K562 (cell line): ENCODE data around the gene SERPINA3. TPM values are rescaled to one million over a fixed set of nuclear protein-coding genes. Genes with fewer than 3 reads are reported as not detected.
A peak's percentile ranks its signal among the peaks of the same experiment; 100 is the strongest.

Source experiments
- ATAC-seq: fragments of 200-7000 bp; cut with Tn5 transposase; 3 replicates; pipeline ENCODE4 v1.9.1; 2020; ENCODE audit warnings: moderate library complexity
- BruUV-seq: library from RNA; stranded (reverse); fragments of 400-500 nt; replicated peaks from 2 replicates; lab custom pipeline; 2021; lab: Mats Ljungman, UMichigan
- CTCF ChIA-PET: fragments of 300-600 bp; formaldehyde crosslinking; extraction: SDS; loops from one replicate; lab custom pipeline; 2021; ENCODE audit warnings: low intra/inter-chr PET ratio; lab: Yijun Ruan, JAX
- POLR2A ChIA-PET: fragments of 300-600, 350-650 bp; sonication (Branson Sonifier 250); formaldehyde crosslinking; extraction: SDS; loops from one replicate; lab custom pipeline; 2021; ENCODE audit warnings: antibody characterized with exemption, inconsistent platforms; lab: Yijun Ruan, JAX
- DNase-seq, 4 experiments: peaks; one replicate each; pipeline versions ENCODE4 v3.0.0 to v3.0.0-alpha.2; 2011 to 2018; ENCODE audit warnings: low spot score in 3 of 4, mixed read lengths in 3 of 4; ENCODE audit errors: extremely low read depth in 1 of 4
- FAIRE-seq: peaks from 2 replicates; lab custom pipeline; 2011; peaks lifted over from hg19 to GRCh38; lab: Jason Lieb, UNC
- H2AFZ ChIP-seq: 2 replicates; pipeline ENCODE4 v1.6.0; 2011; ENCODE audit warnings: low read depth, low read length, control low read depth, inconsistent platforms
- H3K27ac ChIP-seq: fragments of 200-600 bp; 3 replicates; pipeline ENCODE4 v1.8.0; 2011; ENCODE audit warnings: low read depth, mild to moderate bottlenecking, control low read depth, inconsistent platforms, low read length, moderate library complexity, mixed read lengths; ENCODE audit errors: extremely low read depth
- H3K27me3 ChIP-seq, 2 experiments: fragments of 300-600 bp in 1 of 2; 2 replicates in 1 of 2; 3 replicates in 1 of 2; pipeline versions ENCODE4 v1.6.0 to v1.8.0; 2011; ENCODE audit warnings: inconsistent platforms in 2 of 2, low read length in 2 of 2, mild to moderate bottlenecking in 1 of 2, mixed read lengths in 1 of 2, moderate library complexity in 1 of 2; ENCODE audit not compliant: control insufficient read depth in 2 of 2, insufficient read depth in 2 of 2
- H3K36me3 ChIP-seq: fragments of 300-600 bp; 3 replicates; pipeline ENCODE4 v1.8.0; 2011; ENCODE audit warnings: mild to moderate bottlenecking, low read length, inconsistent platforms; ENCODE audit not compliant: control insufficient read depth, insufficient read depth
- H3K4me1 ChIP-seq, 2 experiments: fragments of 200-600 bp in 1 of 2; replicated peaks in 1 of 2; 2 replicates in 1 of 2; 3 replicates in 1 of 2; pipeline versions ENCODE4 v1.5.1 to v1.8.0; 2011; ENCODE audit warnings: inconsistent platforms in 2 of 2, low read length in 2 of 2, mild to moderate bottlenecking in 1 of 2, mixed read lengths in 1 of 2, moderate library complexity in 1 of 2; ENCODE audit not compliant: control insufficient read depth in 2 of 2, insufficient read depth in 2 of 2
- H3K4me2 ChIP-seq: 2 replicates; pipeline ENCODE4 v1.6.1; 2011; ENCODE audit warnings: low read length, control low read depth, inconsistent platforms, mixed read lengths; ENCODE audit not compliant: insufficient read depth
- H3K4me3 ChIP-seq: fragments of 200-600 bp; sonication (generic), shearing (Covaris generic); 2 replicates; pipeline ENCODE4 v1.5.1; 2016; ENCODE audit warnings: control low read depth, inconsistent platforms
- H3K79me2 ChIP-seq: fragments of 200-600 bp; 3 replicates; pipeline ENCODE4 v1.8.0; 2011; ENCODE audit warnings: low read length, inconsistent platforms; ENCODE audit not compliant: control insufficient read depth, insufficient read depth
- H3K9ac ChIP-seq, 2 experiments: 2 replicates each; pipeline versions ENCODE4 v1.6.0 to v1.6.1; 2011; ENCODE audit warnings: low read depth in 2 of 2, low read length in 2 of 2, control low read depth in 1 of 2, inconsistent platforms in 1 of 2, mild to moderate bottlenecking in 1 of 2, mixed read lengths in 1 of 2; ENCODE audit not compliant: insufficient read depth in 1 of 2
- H3K9me1 ChIP-seq: one replicate; pipeline ENCODE4 v1.6.0; 2011; ENCODE audit warnings: inconsistent platforms, mild to moderate bottlenecking, low read length, moderate library complexity; ENCODE audit not compliant: control insufficient read depth, insufficient read depth
- H3K9me3 ChIP-seq: replicated peaks from 2 replicates; pipeline ENCODE4 v1.5.1; 2011; ENCODE audit warnings: low read depth, low read length, inconsistent platforms; ENCODE audit not compliant: control insufficient read depth, insufficient read depth
- H4K20me1 ChIP-seq: replicated peaks from 2 replicates; pipeline ENCODE4 v1.6.1; 2011; ENCODE audit warnings: low read length, inconsistent platforms, mixed read lengths; ENCODE audit not compliant: control insufficient read depth, insufficient read depth
- ARID2 ChIP-seq: fragments of 450-650 bp; IDR thresholded peaks from 2 replicates; pipeline ENCODE4 v1.6.1; 2017; ENCODE audit warnings: antibody characterized with exemption, mild to moderate bottlenecking
- FOXK2 ChIP-seq, 2 experiments: fragments of 450-650 bp; IDR thresholded peaks in 1 of 2; conservative IDR thresholded peaks in 1 of 2; 2 replicates each; pipeline ENCODE4 v1.6.1; 2016; ENCODE audit warnings: low read depth in 2 of 2, mild to moderate bottlenecking in 1 of 2
- GABPB1 ChIP-seq: sonication (generic); formaldehyde crosslinking; IDR thresholded peaks from 2 replicates; pipeline ENCODE4 v1.8.0; 2022; ENCODE audit warnings: mild to moderate bottlenecking, missing genetic modification reagents
- NFATC3 ChIP-seq: fragments of 450-650 bp; IDR thresholded peaks from 2 replicates; pipeline ENCODE4 v1.6.1; 2017; ENCODE audit warnings: mild to moderate bottlenecking
- ZBTB1 ChIP-seq: sonication (generic); formaldehyde crosslinking; IDR thresholded peaks from 2 replicates; pipeline ENCODE4 v1.8.1; 2023; ENCODE audit warnings: missing genetic modification reagents, low read depth, mild to moderate bottlenecking, borderline replicate concordance
- ZBTB12 ChIP-seq: fragments of 250-450 bp; sonication (Bioruptor Pico); IDR thresholded peaks from 2 replicates; pipeline ENCODE4 v1.4.0; 2020
- ZNF224 ChIP-seq: sonication (generic); formaldehyde crosslinking; IDR thresholded peaks from 2 replicates; pipeline ENCODE4 v1.8.0; 2022; ENCODE audit warnings: mild to moderate bottlenecking, missing genetic modification reagents
- WGBS: fragments of 100-300 bp; shearing (Covaris generic); methylation state at CpG from one replicate; pipeline ENCODE4 v1.1.6; 2016; ENCODE audit warnings: low coverage, mixed read lengths; ENCODE audit not compliant: insufficient coverage; ENCODE audit errors: missing lambda C conversion rate; 5-methylcytosine and 5-hydroxymethylcytosine counted together
- in situ Hi-C: fragments of 300-500 bp; cut with MboI; formaldehyde crosslinking; loops from 4 replicates; pipeline ENCODE4 v1.15.0; 2018; ENCODE audit warnings: inconsistent platforms, mixed read lengths
- intact Hi-C: fragments of 100-400 bp; cut with micrococcal nuclease; formaldehyde crosslinking; loops from 2 replicates; pipeline ENCODE4 v1.14.2; 2022
- polyA plus RNA-seq, 8 experiments: library from polyadenylated mRNA; depleted of rRNA in 4 of 8; stranded (reverse) in 5 of 8; unstranded in 3 of 8; fragments of >200 nt; fragmentation: Nextera tagmentation in 2 of 8; fragmentation: Illumina TruSeq in 1 of 8; extraction: Ambion mirVana in 2 of 8; extraction: Trizol in 1 of 8; gene quantifications; 2 replicates each; pipeline versions ENCODE4 v1.2.1 to v1.2.3, GENCODE V29; 2011 to 2014; ENCODE audit warnings: inconsistent platforms in 1 of 8, missing spikeins in 1 of 8
- total RNA-seq, 7 experiments: library from RNA; depleted of rRNA in 6 of 7; stranded (reverse); fragments of >200 nt in 6 of 7; fragmentation: Illumina TruSeq in 2 of 7; extraction: Trizol in 2 of 7; gene quantifications; 2 replicates each; pipeline versions ENCODE4 v1.2.1 to v1.2.3, GENCODE V29; 2011 to 2021; ENCODE audit warnings: low replicate concordance in 1 of 7

SERPINA3 gene
- total and polyA plus RNA-seq, 9 of the 15 experiments (the other 6 are each of a cell fraction or from before 2014, with no cell fraction given), result 2.3 TPM; not detected in 8

- Histone ChIP-seq H3K4me3 (no peak overlapping the region), H3K36me3 (no peaks in the 10 kb centered on the region), H3K9me1 (no peaks in the 10 kb centered on the region), H3K9me3 (no peaks in the 10 kb centered on the region), H3K79me2 (no peaks in the 10 kb centered on the region), H3K9ac (no peak overlapping the region), H3K27ac (no peak overlapping the region), H4K20me1 (no peaks in the 10 kb centered on the region), H2AFZ (no peak overlapping the region), H3K27me3 (no peaks in the 10 kb centered on the region), H3K4me1 (no peaks in the 10 kb centered on the region), H3K4me2 (no peak overlapping the region)
- TF ChIP-seq ZNF224 (CRISPR knock-in tag) (peak; percentile 97), ZBTB1 (no peak), NFATC3 (no peak)
- CTCF ChIA-PET, result no interaction called here
- intact Hi-C loops, result no loop called here
- POLR2A ChIA-PET, result no interaction called here
- no peak for DNase-seq
- in situ Hi-C loops, result no loop called here
- ATAC-seq, result no peak
- no TSS peak for BruUV-seq
- no peak for FAIRE-seq
- WGBS, result 5% methylated on average over 3 of the region's 4 CpGs
Observed at GRCh38 chr14:94648801-94649200, 36.6 kb downstream of the SERPINA3 start.

- 0% methylated on average over 6 of the region's 13 CpGs for WGBS
- POLR2A ChIA-PET, result no interaction called here
- H3K4me3 ChIP-seq, result no peak overlapping the region
- no peaks in the 10 kb centered on the region for H3K4me1 ChIP-seq
- no peaks in the 10 kb centered on the region for H3K79me2 ChIP-seq
- no peak overlapping the region for H3K27ac ChIP-seq
- intact Hi-C loops, result no loop called here
- TF ChIP-seq GABPB1 (CRISPR knock-in tag) (no peak), FOXK2 (conservative IDR thresholded peaks at IDR 0.05 in 1 of 2, IDR thresholded peaks at IDR 0.05 in 1 of 2; ENCODE audit: low read depth in 2 of 2) (no peak), ARID2 (no peak), ZBTB12 (CRISPR knock-in tag) (no peak)
- CTCF ChIA-PET, result no interaction called here
- no peak overlapping the region for H3K9ac ChIP-seq
- H3K9me1 ChIP-seq, result no peaks in the 10 kb centered on the region
- no peak for FAIRE-seq
- BruUV-seq, result no TSS peak
- in situ Hi-C loops, result no loop called here
- no peak for ATAC-seq
- H2AFZ ChIP-seq, result no peak overlapping the region
- no peaks in the 10 kb centered on the region for H4K20me1 ChIP-seq
- DNase-seq, result no peak
- no peak overlapping the region for H3K4me2 ChIP-seq
- H3K27me3 ChIP-seq, result no peaks in the 10 kb centered on the region
- H3K9me3 ChIP-seq, result no peaks in the 10 kb centered on the region
- H3K36me3 ChIP-seq, result no peaks in the 10 kb centered on the region
Observed at GRCh38 chr14:94649543-94650443, 37.6 kb downstream of the SERPINA3 start.
